Lower leg skin (tissue), 3 donors: ENCODE measurements around the gene SUPT7L.

Experiments used
- CTCF ChIP-seq, 3 donors: fragments of 450-650 bp; IDR thresholded peaks; one replicate each; pipeline ENCODE4 v1.5.1; 2016; ENCODE audit warnings: antibody characterized with exemption in 3 of 3, mild to moderate bottlenecking in 3 of 3, moderate library complexity in 2 of 3
- POLR2A ChIP-seq, 2 donors: fragments of 450-650 bp; IDR thresholded peaks; one replicate each; pipeline ENCODE4 v1.6.1; 2016 to 2017; ENCODE audit warnings: antibody characterized with exemption in 2 of 2, mild to moderate bottlenecking in 1 of 2, moderate library complexity in 1 of 2

- TF ChIP-seq POLR2A (IDR thresholded peaks at IDR 0.05) (no peak), CTCF (IDR thresholded peaks at IDR 0.05) (no peak)
Measured at GRCh38 chr2:27638037-27638637, 25.3 kb downstream of the SUPT7L start.
